ENCODE data around the gene ZNF521.

Gene ZNF521

DNA sequence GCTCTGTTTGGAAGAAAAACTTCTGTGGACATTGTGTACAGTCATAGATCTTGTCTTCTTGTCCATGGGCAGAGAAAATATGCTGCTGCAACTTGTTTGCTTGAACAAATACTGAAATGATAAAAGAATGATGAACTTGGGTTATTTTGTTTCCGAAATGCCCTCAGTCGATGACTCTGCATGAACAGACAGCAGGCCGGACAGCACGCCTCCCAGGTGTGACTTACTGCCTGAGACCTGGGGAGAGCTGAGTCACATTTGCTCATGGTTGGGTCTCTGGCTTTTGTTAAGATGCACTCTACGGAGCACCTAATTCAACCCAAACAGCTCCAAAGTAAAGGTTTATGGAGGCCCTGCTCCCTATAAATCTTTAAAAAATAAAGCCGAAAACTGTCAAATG, 262.5 kb downstream of the ZNF521 start:
- in situ Hi-C loops (cut with MboI; ENCODE audit: low sequenced_read_pairs), result no loop called here

DNA sequence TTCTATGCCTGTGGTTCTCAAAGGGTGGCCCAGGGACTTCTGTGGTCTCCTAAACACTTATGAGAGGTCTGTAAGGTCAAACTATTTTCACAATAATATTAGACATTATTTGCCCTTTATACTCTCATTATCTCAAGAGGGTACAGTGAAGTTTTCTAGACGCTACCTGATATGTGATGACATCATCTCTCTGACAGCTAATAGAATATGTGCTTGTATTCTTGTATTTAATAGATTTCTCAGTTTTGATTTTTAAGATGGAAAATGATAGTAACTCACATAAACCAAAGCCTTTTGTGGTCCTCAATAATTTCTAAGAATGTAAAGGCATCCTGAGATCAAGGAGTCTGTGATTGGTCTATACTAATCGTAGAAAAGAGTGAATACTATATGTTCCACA, 265.1 kb downstream of the ZNF521 start:
- in situ Hi-C loops (cut with MboI; ENCODE audit: low sequenced_read_pairs), result no loop called here

DNA sequence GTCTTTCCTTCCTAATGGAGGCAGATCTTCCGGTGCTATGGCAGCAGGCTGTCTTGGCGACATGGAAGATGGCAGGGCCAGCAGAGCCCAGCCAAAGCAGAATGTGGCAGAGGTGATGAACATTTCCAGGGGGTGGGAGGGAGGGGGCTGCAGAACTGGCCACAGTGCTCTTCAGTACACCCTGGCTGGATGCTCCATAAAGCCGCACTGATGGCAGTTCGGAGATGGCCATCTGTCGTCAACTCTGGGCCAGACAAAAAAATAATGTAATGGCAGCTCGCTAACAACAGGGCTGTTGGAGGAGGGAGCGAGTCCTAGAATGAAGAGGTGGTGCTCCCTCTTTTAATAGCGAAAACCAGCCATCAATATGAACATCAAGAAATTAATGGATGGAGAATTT, 271.0 kb downstream of the ZNF521 start:
- in situ Hi-C loops (cut with MboI; ENCODE audit: low sequenced_read_pairs), result no loop called here

DNA sequence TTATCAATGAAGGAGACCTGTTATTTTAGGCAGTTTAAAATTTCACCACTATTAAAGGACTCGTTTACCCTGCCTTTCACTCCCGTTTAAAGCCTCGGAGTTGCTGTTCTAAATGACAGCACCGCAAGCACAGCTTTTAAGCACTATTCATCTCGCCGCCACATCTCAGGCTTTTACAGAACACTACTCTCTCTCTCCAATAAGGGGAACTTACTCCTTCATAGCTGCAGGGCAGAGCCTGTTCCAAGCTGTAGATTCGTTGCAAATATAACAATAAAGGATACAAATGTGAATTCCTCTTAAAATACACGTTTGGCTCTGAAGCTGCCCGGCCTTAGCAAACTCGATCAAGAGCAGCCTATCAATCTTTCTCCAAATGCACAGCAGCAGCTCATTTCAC, 271.8 kb downstream of the ZNF521 start:
- in situ Hi-C loops (cut with MboI; ENCODE audit: low sequenced_read_pairs), result no loop called here

DNA sequence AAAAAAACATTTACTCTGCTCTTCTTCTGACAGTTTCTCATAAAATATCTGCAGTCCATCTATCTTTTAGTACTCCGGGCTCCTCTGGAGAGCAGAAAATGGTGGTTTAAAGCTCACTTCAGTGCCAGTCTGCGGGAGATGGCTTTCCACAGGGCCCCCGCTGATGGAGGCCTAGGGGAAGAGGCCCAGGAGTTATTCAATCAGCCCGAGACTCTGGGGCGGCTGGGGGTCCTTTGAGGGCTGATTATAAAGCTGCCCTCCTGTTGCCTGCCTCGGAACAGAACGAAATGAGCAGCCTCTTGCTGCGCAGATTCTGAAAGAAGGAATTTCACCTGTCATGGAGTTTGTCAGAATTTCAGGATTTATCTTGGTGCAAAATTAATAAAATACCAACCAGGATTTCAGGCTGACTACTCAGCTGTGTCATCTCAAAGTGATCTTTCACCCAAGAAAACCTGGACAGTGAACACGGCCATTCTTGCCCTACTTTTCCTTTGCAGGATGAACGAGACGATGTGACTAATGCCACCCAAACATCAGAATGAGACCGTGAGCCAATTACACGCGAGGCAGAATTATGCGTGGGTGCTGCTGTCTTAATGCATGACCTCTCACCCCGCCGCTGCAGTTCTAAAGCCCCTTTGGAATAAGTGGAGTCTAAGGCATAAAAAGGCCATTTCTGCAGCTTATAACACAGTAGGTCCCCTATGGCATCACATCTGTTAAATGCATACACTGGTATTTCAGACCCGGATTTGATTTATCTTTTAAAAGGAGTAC, 273.8 kb downstream of the ZNF521 start:
- in situ Hi-C loops (cut with MboI; ENCODE audit: low sequenced_read_pairs), result no loop called here

DNA sequence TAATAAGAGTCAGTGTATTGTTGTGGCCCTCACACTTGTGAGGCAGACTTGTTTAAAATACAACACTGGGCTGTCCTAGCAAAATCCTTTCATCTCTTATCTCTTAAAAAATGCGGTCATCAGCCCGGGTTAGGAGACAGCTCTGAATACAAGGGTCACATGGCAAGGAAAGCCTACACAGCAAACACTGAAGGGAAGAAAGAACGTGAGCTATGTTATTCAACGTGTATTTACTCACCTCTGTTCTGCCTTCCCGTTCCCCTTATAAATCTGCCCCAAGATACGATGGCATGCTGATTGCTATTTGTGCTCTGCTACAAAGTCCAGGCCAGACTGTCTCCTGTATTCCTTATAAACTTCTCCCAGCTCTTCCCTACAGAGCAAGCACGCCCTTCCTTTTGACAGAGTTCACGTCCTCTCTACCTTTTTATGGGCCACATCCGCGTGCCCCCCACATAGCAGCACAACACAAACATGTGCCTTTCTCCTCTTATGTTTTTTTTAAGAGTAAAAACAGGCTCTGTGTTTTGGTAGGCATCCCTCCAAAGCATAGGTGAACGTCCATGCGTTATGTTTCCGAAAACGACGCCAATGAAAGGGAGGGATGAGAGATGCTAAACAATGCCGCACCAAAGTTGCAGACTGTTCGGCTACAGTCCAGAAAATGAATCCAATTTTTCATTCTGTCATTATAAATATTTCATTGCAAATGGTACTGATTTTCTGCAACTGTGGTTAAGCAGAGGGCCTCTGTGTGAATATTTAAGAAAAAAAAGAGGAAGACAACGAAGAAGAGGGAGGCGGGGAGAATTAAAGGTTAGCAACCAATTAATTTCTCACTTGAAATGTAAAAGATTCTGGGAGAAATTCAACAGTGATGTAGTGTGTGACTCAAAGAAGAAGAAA, 274.7 kb downstream of the ZNF521 start:
- in situ Hi-C loops (cut with MboI; ENCODE audit: low sequenced_read_pairs), result no loop called here

DNA sequence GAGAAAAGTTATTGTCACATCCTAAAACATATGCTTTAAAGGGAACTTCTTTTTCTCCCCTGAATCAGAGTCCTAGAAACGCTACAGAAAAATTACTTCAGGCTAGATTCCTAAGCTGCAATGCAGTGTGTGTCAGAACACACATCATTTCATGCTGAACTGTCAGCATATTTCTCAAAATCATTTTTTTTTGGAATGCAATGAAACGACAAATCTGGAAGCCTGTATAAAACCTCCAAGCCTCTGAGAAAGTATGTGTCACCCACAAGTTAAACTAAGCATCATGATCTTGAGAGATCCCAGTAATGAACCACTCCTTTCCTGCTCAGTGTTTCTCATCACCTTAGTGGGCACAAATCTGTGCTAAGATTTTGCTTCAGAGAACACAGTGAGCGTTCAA, 276.2 kb downstream of the ZNF521 start:
- in situ Hi-C loops (cut with MboI; ENCODE audit: low sequenced_read_pairs), result no loop called here

DNA sequence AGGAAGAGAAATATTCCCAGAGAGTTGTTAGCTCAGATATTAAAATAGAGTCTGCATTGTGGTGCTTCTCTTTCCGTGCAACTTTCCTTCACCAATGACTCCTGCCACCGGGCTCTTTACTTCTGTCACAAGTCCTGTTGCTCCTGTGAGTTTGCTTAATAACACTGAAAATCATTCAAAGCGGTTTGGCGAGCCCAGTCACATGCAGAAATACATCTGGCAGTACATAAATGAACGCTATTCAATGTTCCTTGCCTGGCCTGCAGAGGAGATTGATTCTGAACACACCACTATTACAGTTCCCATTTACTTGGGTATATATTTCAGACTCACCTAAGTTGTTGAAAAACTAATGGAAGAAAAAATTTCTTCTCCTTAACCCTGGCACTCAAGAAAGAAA, 276.6 kb downstream of the ZNF521 start:
- in situ Hi-C loops (cut with MboI; ENCODE audit: low sequenced_read_pairs), result no loop called here

DNA sequence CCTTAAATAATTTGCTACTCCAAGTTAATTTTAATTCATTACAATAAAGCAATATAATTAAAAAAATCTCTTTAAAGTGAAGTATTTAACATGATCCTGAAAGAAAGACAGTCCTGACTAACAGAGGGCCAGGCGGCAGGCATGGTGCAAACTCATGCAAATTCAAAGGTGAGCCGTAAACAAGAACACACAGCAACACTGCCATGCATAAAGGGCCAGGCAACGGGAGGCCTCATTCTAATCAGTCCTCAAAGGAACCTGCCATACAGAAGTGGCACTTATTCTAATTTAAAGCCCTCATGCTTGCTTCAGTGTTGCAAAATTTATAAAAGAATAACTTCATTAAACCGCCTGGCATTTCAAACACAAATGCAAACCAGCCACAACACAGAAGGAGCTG, 277.0 kb downstream of the ZNF521 start:
- in situ Hi-C loops (cut with MboI; ENCODE audit: low sequenced_read_pairs), result no loop called here

DNA sequence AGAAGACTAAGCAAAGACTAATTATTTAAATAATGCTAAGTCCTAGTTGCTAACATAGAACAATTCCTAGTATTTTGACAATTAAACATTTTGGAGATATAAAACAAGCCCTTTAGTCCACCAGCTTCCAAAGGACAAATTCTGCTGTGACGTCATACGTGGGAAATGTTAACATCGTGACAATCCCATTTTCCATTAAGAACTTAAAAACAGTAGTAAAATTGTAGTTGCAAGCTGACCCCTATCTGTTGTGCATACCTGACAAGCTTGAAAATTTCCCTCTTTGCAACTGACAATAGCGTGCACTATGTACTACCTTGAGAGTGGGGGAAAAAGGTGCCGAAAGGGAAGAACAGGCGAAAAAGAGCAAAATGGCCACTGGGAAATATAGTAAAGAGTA, 279.8 kb downstream of the ZNF521 start:
- in situ Hi-C loops (cut with MboI; ENCODE audit: low sequenced_read_pairs), result no loop called here

DNA sequence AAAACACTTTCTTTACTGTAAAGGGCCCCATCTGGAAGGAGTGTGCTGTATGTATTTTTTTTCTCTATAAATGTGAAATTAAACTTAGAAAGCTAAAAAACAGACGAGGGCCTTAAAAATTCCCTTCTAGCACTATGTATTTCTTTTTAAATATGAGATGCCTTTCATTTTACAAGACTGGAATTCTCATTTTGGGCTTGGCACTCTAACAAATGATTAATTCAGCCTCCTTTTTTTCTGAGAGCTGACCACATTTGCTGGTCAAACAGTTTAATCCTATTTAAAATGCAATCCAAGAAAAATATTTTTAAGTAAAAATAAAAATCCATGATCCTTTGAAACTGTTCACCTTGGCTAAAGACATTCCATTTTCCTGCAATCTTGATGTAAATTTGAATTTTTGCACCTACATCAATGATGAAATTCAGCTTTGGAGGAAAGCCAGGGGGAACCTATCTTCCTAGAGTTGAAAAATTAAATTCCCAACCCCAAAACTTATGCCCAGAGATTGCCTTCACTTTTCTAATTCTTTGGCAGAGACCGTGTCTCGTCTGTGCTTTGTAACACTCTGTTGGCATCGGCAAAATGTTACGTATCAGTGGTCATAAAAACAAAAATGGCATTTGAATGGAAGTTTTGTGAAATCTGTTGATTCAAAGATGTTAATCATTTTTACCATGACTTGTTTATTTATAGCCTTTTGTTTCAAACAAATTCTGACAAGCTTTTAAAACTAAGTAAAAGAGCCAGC, 284.5 kb downstream of the ZNF521 start:
- in situ Hi-C loops (cut with MboI; ENCODE audit: low sequenced_read_pairs), result no loop called here

DNA sequence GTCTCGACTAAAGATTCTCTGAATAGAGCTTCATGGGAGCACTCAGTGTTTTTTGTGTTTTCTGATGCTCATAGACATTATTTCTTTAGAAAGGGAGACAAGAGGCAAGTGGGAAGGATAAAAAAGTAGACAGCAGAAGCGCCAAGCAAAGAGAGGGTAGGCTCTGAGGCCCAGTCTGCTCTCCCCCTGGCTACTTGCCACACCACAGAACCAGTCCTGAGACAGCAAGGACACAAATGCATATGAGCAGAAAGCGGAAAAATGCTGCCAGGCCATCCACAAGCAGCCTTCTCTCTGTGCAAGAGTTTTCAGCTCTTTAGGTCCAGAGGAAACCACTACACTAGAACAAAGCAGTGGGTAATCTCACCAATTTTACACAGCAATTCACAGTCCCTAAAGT, 285.4 kb downstream of the ZNF521 start:
- in situ Hi-C loops (cut with MboI; ENCODE audit: low sequenced_read_pairs), result no loop called here

DNA sequence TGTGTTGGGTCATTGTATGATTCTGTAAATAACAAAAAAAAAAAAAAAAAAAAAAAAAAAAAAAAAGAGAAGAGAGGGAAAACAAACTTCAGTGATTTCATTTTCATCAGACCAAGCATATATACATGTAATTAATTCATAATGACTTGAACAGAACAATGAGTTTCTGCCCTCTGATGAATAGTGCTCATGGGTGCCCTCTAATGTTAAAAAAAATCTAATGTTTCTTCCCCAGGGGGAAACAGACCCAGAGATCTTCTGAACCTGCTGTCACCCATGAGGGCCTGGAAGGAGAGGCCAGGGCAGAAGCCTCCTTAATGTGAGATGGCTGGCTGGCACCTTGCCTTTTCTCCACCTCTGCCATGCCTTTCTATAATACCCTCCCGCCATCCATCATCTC, 289.2 kb downstream of the ZNF521 start:
- in situ Hi-C loops (cut with MboI; ENCODE audit: low sequenced_read_pairs), result no loop called here

DNA sequence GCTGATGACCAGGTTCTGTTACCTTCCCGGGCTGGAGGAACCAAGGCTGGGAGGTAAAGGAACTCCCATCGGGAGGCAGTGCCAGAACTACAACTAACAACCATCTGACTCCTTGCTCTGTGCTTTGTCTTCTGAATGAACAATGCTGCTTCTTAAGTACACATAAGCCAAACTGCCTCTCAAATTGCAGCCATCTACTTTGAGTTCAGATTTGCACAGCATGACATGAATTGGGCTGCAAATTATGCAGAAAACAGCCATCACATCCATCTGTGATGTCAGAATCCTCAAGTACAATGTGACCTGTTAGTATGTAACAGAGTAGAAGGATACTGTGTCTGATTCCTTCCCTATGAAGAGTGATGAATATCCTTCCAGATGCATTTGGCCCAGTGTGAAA, 290.6 kb downstream of the ZNF521 start:
- in situ Hi-C loops (cut with MboI; ENCODE audit: low sequenced_read_pairs), result no loop called here

DNA sequence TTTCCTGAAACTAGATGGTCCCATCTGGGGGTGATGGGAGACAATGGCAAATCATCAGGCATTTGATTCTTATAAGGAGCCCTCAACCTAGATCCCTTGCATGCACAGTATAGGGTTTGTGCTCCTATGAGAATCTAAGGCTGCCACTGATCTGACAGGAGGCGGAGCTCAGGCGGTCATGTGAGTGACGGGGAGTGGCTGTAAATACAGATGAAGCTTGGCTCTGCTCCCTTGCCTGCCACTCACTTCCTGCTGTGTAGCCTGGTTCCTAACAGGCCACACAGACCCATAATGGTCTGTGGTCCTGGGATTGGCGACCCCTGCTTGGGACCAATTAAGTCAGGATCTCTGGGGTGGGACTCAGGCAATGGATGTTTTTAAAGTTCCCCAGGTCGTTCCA, 293.4 kb downstream of the ZNF521 start:
- in situ Hi-C loops (cut with MboI; ENCODE audit: low sequenced_read_pairs), result no loop called here

DNA sequence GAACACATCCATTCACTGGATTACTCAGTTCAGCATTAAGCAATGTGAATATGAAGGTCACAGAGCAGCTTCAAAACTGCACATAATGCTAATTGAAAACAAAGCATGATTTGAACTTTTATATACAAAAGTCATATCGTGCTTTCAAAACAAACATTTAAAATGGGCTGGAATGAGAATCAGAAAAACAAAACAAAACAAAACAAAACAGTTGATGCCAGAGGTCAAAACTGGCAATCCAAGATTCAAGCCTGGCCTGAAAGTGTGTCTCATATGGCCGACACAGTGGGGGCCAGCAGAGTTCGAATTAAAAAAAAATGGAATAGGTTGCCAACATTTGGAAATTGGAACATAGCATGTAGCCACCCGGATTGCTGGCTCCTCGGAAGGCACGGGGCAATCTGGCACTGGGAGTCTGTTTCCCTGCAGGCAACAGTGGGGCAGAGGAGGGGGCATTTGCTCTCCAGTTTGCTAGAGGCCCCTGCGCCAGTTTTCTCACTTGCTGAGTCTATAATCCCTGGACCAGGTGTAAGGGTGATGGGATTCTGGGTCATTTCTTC, 294.4 kb downstream of the ZNF521 start:
- in situ Hi-C loops (cut with MboI; ENCODE audit: low sequenced_read_pairs), result no loop called here

DNA sequence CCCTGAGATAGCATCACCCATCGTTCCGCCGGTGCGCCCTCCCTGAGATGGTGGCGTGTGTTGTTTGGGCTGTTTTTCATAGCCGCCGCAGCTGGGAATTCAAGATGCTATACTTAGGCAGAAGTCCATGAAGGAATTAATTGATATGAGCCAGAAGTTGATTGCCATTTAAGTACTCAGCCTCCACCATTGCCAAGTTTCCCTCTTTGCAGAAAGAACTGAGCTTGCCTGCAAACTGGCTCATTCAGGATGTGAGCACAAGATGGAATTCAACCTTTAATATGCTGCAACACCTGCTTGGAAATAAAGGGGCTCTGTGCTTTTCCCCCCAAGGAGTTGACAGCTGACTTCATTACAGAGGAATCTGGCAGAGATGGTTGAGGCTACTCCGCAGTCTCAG, 295.5 kb downstream of the ZNF521 start:
- in situ Hi-C loops (cut with MboI; ENCODE audit: low sequenced_read_pairs), result no loop called here

DNA sequence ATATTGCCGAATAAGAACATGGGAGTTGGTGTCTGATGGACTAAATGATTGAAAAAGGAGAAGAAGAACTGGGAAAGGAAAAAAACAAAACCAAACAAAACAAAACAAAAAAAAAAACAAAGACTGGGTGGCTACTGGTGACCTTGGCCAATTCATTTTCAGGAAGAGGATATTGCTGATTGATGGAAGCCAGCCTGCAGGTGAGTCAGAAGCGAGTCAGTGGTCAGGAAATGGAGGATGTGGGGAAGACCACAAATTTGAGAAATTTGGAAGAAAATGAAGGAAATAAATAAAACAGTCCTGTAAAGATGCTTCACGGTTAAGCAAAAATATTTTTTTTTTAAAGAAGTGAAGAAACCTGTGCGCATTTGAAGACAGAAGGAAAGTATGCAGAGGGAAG, 296.9 kb downstream of the ZNF521 start:
- in situ Hi-C loops (cut with MboI; ENCODE audit: low sequenced_read_pairs), result no loop called here

DNA sequence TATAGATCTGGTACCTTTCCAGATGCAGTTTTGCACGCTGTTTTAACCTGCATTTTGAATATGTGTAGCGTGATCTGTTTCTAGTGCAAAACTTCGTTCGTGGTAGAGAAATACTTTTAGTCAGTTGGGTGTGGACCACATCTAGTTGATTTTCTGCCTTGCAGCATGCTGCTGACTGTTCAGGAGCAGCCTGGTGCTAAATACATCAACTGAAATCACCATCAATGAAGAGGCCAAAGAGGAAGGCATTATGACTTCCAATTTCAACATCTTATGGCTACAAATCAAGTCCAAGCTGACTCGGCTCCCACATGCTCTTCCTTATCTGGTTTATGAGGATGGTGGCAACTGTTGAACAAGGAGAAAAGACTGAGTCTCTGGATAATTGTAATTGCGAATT, 298.5 kb downstream of the ZNF521 start:
- in situ Hi-C loops (cut with MboI; ENCODE audit: low sequenced_read_pairs), result no loop called here

DNA sequence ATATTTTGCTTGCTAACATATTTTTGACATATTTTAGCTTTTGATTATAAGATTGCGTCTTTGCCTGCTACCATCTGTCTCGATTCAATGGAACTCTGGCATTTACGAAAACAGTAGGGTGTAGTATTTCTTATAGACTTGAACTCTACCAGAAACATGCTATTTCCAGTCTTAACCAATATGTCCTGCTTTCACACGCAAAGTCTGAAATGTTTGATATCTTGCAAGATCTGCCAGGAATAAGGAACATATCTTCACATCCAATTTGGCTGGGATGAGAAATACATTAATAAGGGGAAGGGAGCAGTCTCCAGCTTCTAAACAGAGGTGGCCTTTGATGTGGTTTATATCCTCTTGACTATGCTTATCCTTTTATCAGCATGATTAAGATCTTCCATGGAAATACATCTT, 299.4 kb downstream of the ZNF521 start:
- in situ Hi-C loops (cut with MboI; ENCODE audit: low sequenced_read_pairs), result no loop called here

DNA sequence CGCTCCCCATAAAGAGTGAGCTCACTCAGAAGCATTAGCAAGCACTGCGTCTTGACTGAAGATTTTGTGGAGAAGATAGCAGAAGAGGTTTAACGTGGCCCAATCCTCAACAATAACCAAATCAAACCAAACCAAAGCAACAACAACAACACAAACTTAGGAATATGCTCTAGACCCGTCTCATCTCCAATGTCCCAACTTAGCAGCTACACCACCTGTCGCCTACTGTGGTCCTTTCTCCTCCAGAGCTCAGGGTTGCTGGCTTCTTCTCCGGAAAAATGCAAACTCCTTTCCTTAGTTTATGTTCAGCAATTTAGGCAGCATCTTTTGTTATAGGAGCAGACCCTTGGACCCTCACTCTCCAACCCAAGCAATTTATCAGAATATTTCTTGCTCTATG, 301.4 kb downstream of the ZNF521 start:
- in situ Hi-C loops (cut with MboI; ENCODE audit: low sequenced_read_pairs), result no loop called here
